ENCODE measurements around the gene PLA2G5. TPM values are rescaled to one million over a fixed set of nuclear protein-coding genes. Genes with fewer than 3 reads are reported as not detected.

The PLA2G5 gene
- total RNA-seq, 1 donor from 2014 or later = not detected

DNA sequence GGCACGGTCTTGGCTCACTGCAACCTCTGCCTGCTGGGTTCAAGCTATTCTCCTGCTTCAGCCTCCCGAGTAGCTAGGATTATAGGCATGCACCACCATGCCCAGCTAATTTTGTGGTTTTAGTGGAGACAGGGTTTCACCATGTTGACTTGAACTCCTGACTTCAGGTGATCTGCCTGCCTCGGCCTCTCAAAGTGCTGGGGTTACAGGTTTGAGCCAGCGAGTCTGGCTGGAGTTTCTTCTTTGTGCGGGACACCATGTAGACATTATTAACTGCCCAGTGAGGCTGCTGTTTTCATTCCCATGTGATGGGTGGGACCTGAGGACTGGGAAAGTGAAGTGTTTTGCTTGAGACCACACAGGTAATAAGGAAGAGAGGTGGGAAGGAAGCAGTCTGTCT lies 23.3 kb downstream of the PLA2G5 start:
- peaks cover 40% of the 10 kb centered on the region for H3K27me3 Mint-ChIP-seq
- H3K27ac Mint-ChIP-seq = no peak overlapping the region
- peaks cover 7% of the 10 kb centered on the region for H3K9me3 Mint-ChIP-seq
- TF ChIP-seq, protein P1, sequence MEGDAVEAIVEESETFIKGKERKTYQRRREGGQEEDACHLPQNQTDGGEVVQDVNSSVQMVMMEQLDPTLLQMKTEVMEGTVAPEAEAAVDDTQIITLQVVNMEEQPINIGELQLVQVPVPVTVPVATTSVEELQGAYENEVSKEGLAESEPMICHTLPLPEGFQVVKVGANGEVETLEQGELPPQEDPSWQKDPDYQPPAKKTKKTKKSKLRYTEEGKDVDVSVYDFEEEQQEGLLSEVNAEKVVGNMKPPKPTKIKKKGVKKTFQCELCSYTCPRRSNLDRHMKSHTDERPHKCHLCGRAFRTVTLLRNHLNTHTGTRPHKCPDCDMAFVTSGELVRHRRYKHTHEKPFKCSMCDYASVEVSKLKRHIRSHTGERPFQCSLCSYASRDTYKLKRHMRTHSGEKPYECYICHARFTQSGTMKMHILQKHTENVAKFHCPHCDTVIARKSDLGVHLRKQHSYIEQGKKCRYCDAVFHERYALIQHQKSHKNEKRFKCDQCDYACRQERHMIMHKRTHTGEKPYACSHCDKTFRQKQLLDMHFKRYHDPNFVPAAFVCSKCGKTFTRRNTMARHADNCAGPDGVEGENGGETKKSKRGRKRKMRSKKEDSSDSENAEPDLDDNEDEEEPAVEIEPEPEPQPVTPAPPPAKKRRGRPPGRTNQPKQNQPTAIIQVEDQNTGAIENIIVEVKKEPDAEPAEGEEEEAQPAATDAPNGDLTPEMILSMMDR (conservative IDR thresholded peaks at IDR 0.05) = no peak
- no peak overlapping the region for H3K4me3 Mint-ChIP-seq
- DNase-seq (ENCODE audit: extremely low spot score, unreplicated experiment) = no peak
- H3K36me3 Mint-ChIP-seq = no peaks in the 10 kb centered on the region
- no peaks in the 10 kb centered on the region for H3K4me1 Mint-ChIP-seq (ENCODE audit: unreplicated experiment)

DNA sequence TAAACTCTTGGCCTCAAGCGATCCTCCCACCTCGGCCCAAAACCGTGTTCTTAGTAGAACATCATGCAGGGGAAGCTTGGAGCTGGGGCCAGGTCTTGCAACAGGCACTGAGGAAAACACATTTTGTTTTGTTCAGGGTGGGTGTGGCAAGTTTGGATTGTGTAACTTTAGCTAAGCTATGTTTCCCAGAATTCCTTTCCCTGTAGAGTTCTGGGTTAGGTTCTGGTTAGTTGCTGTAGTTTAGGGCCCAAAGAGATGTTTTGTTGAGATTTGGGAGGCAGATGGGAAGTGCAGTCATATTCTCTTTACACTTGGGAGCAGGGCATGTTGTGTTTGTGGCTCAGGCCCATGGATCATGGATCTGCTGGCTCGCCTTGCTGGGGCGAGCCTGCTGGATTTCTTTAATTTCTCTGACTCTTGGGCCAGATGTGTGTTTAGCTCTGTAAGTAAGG lies 24.0 kb downstream of the PLA2G5 start:
- no peak for DNase-seq (ENCODE audit: extremely low spot score, unreplicated experiment)
- peaks cover 40% of the 10 kb centered on the region for H3K27me3 Mint-ChIP-seq
- no peaks in the 10 kb centered on the region for H3K4me1 Mint-ChIP-seq (ENCODE audit: unreplicated experiment)
- no peak overlapping the region for H3K4me3 Mint-ChIP-seq
- H3K9me3 Mint-ChIP-seq = peaks cover 7% of the 10 kb centered on the region
- no peak overlapping the region for H3K27ac Mint-ChIP-seq
- no peaks in the 10 kb centered on the region for H3K36me3 Mint-ChIP-seq
- TF ChIP-seq, protein P1 (conservative IDR thresholded peaks at IDR 0.05) = no peak

DNA sequence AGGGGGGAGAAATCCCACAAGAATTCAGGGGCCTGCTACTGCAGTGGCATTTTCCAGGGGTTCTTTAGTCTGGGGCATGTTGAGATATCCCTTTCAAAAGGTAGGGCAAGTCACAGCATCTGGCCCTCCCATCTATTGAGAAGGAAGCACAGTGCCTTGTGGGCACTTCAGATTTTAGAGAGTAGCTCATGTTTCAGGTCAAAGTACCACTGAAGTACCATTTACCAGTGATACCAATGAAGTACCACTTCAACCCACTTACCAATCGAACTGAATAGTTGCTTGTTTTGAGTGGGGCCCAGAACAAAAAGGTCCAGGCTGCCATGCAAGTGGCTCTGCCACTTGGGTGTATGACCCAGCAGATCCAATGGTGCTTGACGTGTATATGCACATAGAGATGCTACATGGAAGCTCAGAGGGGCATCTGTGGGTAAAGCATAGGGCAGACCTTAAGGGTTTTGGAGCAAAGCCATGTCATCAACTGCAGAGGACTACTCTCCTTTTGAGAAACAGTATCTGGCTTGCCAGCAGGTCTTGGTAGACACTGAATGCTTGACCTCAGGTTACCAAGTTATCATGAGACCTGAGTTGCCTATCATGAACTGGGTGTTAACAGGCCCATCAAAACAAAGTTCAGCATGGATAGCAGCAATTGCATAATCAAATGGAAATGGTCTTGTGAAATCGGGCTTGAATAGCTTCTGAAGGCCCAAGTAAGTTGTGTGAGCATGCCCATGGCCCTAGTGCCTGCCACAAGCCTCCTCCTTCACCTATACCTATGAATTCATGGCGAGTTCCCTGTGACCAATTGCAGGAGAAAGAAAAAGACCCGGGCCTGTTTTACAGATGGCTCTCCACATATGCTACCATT lies 25.8 kb downstream of the PLA2G5 start:
- TF ChIP-seq, protein P1 (conservative IDR thresholded peaks at IDR 0.05) = no peak
- H3K9me3 Mint-ChIP-seq = peaks cover 7% of the 10 kb centered on the region
- no peak overlapping the region for H3K27ac Mint-ChIP-seq
- peaks cover 38% of the 10 kb centered on the region for H3K27me3 Mint-ChIP-seq
- no peaks in the 10 kb centered on the region for H3K4me1 Mint-ChIP-seq (ENCODE audit: unreplicated experiment)
- DNase-seq (ENCODE audit: extremely low spot score, unreplicated experiment) = no peak
- H3K4me3 Mint-ChIP-seq = no peak overlapping the region
- no peaks in the 10 kb centered on the region for H3K36me3 Mint-ChIP-seq

DNA sequence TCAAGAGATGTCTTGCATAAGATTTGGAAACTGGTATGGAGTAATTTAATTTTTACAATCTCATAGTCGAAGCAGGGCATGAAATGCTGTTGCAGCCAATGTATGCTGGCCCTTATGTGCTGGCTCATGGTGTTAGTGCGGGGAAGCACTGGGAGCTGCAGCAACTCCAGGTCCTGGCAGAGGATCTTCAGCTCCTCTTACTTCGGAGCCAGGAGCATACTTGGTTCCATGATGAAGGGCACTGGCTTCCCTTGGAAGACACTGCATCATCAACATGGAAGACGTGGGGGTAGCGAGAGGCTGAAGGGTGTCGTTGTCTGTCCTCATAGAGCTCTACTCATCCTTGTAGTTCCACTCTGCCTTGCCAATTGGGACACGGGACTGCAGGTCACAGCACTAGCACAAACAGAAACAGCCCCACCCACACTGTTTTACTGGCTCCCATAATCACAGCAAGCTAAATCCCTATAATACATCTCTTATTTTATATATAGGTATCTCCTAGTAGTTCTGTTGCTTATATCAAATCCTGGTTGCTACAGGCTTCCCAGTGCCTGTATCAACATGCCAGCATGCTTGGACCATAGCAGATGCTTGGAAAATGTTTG lies 26.9 kb downstream of the PLA2G5 start:
- H3K36me3 Mint-ChIP-seq = no peaks in the 10 kb centered on the region
- no peak for DNase-seq (ENCODE audit: extremely low spot score, unreplicated experiment)
- H3K27ac Mint-ChIP-seq = no peak overlapping the region
- H3K4me3 Mint-ChIP-seq = no peak overlapping the region
- H3K4me1 Mint-ChIP-seq (ENCODE audit: unreplicated experiment) = no peaks in the 10 kb centered on the region
- H3K9me3 Mint-ChIP-seq = peaks cover 7% of the 10 kb centered on the region
- TF ChIP-seq, protein P1 (conservative IDR thresholded peaks at IDR 0.05) = no peak
- H3K27me3 Mint-ChIP-seq = peaks cover 35% of the 10 kb centered on the region

DNA sequence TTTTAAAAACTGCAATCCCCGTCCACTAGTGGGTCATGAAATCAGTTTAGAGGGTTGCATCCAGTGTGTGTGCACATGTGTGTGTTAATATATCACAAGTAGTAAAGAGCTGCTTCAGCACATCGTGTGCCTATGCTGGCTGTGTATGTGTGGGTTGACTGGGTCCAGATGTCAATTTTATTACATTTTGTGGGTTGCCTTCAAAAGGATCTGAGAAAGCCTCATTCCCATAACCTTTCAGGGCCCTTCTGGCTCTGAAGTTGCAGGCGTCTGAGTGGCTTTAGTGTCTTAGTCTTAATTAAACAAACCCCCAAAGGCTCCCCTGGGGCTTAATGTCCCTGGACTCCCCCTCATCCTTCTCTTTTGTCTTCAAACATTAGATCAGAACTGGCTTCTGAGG lies 29.5 kb downstream of the PLA2G5 start:
- no peaks in the 10 kb centered on the region for H3K36me3 Mint-ChIP-seq
- no peak for DNase-seq (ENCODE audit: extremely low spot score, unreplicated experiment)
- peaks cover 7% of the 10 kb centered on the region for H3K9me3 Mint-ChIP-seq
- no peaks in the 10 kb centered on the region for H3K4me1 Mint-ChIP-seq (ENCODE audit: unreplicated experiment)
- no peak overlapping the region for H3K4me3 Mint-ChIP-seq
- H3K27ac Mint-ChIP-seq = no peak overlapping the region
- TF ChIP-seq, protein P1 (conservative IDR thresholded peaks at IDR 0.05) = no peak
- peaks cover 15% of the 10 kb centered on the region for H3K27me3 Mint-ChIP-seq
